ENCODE measurements around the gene PDE10A.
"Not testable (repeated sequence)": the region's sequence is repeated elsewhere in the genome, so short reads cannot be mapped to it uniquely, and the experiment has no call there.

DNA sequence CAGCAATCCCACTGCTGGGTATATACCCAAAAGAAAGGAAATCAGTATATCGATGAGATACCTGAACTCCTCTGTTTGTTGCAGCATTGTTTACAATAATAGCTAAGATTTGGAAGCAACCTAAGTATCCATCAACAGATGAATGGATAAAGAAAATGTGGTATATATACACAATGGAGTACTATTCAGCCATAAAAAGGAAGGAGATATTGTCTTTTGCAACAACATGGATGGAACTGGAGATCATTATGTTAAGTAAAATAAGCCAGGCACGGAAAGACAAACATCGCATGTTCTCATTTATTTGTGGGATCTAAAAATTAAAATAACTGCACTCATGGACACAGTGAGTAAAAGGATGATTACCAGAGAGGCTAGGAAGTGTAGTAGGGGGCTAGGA lies 108.4 kb downstream of the PDE10A start:
- TF ChIP-seq CTCF (IDR thresholded peaks at IDR 0.05); ZNF263 (CRISPR knock-in tag; IDR thresholded peaks at IDR 0.05; ENCODE audit: low read depth): not testable (repeated sequence)
- TF ChIP-seq, protein P1, sequence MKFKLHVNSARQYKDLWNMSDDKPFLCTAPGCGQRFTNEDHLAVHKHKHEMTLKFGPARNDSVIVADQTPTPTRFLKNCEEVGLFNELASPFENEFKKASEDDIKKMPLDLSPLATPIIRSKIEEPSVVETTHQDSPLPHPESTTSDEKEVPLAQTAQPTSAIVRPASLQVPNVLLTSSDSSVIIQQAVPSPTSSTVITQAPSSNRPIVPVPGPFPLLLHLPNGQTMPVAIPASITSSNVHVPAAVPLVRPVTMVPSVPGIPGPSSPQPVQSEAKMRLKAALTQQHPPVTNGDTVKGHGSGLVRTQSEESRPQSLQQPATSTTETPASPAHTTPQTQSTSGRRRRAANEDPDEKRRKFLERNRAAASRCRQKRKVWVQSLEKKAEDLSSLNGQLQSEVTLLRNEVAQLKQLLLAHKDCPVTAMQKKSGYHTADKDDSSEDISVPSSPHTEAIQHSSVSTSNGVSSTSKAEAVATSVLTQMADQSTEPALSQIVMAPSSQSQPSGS (CRISPR knock-in tag; IDR thresholded peaks at IDR 0.05; ENCODE audit: borderline replicate concordance, low read depth): not testable (repeated sequence)

Measured in WTC11 (cell line).